Measurements from ENCODE around the gene PPP2R5C.

Gene PPP2R5C

DNA sequence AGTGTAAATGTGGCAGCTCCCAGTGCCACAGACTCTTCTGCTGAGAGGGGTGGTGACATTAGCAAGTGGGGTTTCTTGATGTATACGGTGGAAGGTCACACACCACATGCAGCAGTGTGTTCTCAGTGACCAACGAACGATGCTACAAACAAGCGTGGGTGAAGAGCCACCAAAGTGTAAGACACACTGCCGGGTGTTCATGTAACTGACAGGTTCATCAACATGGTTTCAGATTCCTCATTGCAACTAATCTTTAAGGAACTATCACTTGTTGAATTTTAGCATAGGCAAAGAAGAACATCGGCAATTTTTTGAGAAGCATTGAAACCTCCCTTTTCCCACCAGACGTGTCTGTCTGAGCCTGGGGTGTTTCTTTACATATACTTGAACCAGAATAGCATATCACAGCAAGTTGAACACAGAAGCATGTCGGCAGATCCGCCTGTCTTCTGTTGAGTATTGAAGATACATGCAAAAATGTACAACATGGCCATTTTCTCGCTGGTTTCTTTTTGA is 58.8 kb downstream of the PPP2R5C start:
- peak; percentile 40 for DNase-seq

DNA sequence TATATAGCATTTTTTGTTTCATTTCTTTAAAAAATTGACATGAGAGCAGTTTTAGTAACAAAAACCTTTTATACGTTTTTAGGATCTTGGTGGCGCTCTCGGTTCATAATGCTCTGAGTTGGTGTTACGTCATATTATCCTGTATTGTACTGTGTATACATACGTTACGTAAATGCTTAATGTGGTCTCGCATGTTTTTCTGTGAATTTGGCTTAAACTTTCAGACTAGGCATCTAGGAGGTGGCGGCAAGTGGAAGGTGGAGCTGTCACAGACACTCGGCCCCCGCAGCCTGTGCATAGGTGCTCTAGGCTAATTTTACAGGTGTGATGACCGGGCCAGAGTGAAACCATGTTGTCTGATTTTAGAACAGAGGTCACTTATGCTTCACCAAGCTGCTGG is 60.0 kb downstream of the PPP2R5C start:
- peak; percentile 53 for DNase-seq

DNA sequence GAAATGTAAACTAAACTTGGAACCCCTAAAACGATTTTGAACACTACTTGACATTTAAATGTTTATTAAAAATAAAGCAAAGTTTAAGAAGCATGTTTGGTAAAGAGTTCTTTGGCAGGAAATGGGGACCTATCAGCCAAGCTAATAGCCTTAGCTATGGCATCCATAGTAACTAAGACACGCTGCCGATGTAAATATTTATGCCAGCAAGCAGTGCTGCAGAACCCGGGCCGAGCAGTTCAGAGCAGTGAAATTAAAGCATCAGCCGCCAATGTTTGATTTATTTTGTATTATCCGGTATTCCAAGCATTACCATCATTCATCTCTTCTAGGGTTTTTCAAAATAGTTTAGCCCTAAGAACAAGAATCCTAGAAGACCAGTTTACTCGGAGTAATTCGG is 61.6 kb downstream of the PPP2R5C start:
- peak; percentile 18 for DNase-seq

DNA sequence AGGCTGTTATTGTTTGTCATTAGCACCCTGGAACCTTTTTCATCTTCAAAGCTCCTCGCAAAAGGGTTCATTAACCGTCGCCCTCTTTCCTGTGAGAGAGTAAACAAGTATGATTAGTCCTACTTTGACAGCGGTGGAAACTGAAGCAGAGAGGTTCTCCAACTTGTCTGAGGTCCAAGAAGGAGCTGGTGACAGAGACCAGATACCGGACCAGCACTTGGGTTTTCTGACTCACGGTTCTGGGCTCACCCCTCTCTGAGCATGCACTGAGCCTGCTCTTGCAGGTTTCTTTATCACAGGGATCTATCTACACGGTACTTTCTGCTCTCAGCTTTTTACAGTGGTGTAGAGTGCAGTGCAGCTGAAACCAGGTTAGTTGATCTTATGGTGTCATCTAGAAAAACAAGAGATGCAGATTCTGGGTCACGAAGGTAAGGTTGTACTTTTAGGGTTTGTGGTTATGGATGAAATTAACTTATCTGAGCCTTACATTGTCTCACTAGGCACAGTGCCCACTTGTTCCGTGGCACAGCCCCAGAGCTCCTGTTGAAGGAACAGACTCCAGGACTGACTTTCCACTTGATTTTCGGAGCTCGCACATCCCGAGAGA is 62.1 kb downstream of the PPP2R5C start:
- peak; percentile 85 for DNase-seq

DNA sequence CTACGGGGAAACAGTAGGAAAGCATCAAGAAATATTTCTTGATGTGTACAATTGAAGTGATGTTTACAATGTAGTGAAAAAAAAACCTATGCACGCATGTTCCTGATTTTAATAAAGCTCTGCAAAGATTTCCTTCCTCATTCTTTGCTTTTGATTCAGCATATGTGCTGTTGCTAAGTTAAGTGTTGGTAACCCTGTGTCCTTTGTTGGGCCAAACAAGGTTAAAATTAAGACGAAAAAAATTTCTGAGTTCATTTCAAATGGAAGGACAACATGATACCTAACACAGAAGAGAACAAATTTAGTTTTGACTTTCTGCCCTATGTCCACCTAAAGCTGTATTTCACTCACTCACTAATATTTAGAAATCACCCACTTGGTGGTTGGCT is 62.8 kb downstream of the PPP2R5C start:
- no peak for DNase-seq

DNA sequence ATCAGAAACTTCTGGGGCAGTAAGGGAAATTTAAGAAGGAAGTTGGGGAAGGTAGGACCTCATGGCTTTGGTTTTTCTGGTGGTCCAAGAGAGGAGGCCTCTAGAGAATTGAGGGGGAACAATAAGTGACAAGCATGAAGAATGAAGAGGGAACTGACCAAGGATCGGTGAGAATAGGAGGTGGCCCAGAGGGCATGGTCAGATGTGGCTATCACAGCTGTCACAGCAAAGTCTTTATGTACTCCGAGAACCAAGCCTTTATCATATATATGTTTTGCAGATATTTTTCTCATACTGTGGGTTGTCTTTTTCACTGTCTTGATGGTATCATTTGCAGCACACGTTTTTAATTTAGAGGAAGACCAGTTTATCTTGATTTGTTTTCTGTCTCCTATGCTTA is 64.3 kb downstream of the PPP2R5C start:
- DNase-seq, result no peak

DNA sequence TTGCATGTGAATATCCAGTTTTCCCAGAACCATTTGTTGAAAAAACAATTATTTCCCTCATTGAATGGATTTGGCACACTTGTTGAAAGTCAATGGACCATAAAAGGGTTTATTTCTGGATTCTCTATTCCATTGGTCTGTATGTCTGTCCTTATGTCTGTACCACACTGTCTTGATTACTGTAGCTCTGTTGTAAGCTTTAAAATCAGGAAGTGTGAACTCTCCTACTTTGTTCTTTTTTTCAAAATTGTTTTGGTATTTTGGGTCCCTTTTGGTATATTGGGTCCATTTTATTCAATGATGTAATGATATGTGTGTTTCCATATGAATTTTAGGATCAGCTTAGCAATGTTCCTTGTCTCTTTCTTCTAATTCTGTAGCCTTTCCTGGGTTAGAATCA is 64.8 kb downstream of the PPP2R5C start:
- DNase-seq, result no peak

DNA sequence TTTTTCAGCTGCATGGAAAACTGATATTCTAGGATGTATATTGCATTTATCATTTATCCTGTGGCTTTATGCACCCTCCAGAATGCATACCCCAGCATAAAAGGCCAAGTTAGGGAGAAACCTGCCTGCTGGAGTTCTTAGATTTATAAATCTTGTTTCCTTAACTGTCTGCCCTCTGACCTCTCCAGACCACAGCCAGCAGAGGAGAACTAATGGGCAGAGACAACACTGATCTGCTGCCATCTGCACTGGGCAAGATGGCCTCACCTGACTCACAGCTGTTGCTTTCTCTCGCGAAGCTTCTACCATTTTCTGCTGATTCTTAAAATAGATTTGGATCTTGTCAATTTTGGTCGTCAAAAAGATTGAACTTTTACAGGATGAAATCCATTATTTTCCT is 65.8 kb downstream of the PPP2R5C start:
- no peak for DNase-seq

DNA sequence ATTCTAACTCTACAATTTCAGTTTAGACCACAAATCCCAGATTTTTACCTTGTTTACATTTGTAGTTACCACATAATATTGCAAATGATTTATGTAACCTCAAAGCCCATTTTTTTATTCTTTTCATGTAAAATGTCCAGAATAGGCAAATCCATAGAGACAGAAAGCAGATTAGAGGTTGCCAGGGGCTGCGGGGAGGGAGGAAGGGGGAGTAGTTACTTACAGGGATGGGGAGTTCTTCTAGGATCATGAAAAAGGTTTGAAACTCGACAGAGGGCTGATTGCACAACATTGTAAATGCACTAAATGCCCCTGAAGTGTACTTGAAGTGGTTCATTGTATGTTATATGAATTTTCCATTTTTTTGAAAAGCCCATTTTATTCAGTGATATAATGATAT is 66.5 kb downstream of the PPP2R5C start:
- no peak for DNase-seq

DNA sequence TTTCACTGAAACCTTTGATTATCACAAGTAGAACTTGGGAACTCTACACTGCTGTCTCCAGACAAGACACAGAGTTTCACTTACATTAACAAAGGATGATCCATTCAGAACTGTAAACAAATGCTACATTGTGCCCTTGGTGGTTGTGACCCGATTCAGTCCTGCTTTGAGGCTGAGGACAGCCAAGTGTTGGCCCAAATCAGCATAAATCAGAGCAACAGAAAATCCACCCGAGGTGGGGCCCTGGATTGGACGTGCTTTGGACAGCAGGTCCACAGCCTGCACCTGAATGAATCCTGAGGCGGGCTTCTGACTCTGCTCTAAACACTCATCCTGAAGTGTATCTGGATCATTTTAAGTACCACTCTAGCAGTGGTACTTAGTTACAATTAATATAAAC is 68.8 kb downstream of the PPP2R5C start:
- no peak for DNase-seq

DNA sequence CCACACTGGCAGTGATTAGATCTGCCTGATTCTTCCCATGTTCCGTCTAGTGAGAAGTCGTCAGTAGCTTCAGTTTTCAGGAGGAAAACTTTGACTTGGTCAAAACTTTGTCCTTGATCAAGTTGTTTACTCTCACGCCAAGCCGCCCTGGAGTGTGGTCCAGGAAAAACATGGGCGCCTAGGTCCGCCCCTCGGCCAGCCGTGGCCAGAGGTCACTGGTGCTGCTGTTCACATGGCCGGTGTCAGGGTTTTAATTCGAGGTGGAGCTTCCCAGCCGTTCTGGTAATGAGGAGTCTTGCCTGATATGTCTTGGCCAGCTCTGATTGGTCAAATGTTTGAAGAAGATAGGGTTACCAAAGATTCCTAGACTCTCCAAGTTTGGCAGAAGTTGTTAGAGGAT is 71.5 kb downstream of the PPP2R5C start:
- DNase-seq, result no peak

DNA sequence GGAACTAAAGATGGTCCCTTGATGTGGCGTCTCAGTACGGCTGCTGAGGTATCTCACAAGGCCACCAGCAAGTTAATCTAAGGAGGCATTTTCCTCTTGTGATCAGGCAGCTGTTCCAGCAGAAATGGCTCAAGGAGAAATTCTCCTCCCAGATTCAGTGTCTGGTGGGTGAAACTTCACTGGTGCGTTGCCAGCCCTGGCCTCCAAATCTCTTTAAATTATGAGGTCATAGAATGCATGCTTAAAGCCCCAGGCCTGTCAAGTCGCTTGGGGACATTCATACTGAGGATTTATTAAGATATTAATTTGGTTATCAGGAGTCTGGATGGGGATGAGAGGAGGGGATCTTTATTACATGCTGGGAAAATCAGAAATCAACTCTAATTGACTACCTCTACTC is 72.9 kb downstream of the PPP2R5C start:
- DNase-seq, result no peak

DNA sequence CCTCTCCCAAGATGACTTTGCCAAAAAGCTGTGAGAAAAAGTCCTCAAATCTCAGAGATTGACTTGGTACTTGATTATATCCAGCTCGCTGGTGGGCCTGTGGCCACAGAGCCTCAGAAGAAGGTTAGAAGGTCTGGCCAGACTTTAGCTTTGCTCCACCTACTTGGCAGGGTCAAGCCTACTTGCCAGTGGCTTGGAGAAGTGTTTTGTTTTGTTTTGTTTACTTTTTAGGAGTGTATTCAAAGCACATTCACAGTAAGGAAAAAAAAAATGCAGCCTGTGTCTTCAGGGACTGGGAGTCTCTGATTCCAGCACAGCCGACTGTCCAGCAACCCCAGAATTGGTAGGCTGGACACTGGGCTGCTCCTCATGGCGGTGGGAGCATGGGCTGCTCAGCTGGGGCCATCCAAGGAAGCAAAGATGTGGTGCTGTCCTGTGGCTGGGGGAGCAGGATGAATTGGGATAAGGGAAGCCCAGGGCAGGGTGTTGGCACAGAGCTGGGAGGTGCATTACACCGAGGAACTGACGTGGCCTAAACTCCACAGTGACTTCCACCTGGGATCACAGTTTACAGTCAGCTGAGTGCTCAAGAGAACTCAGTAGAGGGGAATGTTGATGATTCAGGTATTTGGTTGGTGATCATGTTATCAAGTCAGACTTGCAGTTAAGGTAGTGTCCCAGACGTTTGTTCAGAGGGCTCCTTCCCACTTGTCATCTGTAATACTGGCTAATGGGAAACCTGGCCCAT is 73.5 kb downstream of the PPP2R5C start:
- no peak for DNase-seq

DNA sequence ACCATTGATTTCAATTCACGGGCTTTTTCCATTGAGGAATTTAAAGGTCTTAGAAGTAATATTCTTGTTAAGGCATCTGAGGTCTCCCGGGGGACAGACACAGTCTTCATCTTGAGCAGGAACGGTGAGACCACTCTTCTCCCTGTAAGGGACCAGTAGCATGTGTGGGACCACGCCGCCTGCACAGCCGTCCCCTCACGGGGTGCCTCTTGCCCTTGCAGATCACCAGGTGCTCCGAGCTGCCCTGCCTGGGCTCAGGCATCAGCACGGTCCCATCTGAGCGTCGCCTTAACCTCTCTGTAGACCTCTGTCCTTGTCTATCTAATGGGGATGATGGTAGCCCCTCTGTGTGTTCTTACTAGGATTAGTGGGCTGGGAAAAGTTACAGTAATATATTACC is 74.1 kb downstream of the PPP2R5C start:
- no peak for DNase-seq

DNA sequence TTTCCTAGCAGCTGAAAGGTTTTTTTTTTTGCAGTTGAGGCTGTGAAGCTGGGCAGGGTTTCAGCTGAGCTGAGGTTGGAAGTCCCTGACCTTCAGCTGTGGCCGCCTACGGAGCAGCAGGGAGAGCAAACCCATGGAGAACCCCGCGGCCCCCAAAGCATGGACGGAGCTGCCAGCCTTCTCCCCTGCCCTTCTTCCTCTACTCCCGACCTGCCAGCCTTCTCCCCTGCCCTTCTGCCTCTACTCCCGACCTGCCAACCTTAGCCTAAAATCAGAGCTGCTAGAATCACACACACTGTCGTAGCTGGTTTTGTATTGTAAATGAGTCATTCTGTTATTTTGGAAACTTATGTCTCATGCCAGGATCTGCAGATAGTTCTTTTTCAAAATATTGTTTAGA is 74.6 kb downstream of the PPP2R5C start:
- DNase-seq, result no peak

DNA sequence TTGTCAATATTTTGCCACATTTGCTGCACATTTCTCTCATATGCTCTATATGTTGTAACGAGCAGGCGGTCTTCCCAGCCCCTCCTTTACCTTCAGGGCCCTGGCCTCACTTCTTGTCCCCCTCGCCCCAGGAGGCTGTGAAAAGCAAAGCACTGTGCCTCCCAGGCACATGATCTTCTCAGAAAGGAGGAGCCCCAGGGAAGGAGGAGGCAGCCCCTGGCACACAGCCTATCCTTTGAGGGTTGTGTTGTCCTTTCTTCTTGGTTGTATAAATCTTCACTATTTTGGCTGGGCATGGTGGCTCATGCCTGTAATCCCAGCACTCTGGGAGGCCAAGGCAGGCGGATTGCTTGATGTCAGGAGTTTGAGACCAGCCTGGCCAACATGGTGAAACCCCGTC is 77.0 kb downstream of the PPP2R5C start:
- DNase-seq, result no peak

DNA sequence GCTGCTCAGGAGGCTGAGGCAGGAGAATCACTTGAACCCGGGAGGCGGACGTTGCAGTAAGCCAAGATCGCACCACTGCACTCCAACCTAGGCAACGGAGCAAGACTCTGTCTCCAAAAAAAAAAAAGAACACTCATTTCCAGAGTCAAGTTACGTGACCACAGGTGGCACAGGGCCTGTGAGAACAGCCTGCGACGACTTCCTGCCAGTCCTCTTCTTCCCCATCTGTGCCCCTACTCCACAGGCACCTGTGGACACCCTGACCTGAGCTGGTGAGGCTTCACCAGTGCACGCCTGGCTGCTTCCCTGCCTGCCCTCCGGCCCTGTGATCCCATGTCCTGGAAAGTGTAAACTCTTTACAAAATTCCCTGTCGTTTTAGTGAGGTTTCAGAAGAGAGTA is 77.7 kb downstream of the PPP2R5C start:
- peak; percentile 32 for DNase-seq

DNA sequence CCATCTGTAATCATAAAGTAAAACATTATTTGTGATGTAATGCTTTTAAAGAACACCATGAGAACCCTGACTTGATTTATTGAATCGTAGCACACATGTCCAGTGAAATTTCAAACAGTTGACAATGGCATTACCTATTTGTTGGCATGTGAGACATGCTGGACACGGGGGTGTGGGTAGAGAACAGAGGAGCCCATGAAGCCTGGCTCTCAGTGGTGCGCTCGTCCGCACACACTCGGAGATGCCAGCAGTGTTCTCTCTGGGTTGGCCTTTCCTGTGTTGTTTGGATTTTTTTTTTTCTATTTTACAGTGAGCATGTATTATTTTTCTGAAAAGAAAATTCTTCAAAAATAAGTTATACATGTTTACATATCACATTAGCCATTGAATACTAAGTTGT is 78.2 kb downstream of the PPP2R5C start:
- no peak for DNase-seq

DNA sequence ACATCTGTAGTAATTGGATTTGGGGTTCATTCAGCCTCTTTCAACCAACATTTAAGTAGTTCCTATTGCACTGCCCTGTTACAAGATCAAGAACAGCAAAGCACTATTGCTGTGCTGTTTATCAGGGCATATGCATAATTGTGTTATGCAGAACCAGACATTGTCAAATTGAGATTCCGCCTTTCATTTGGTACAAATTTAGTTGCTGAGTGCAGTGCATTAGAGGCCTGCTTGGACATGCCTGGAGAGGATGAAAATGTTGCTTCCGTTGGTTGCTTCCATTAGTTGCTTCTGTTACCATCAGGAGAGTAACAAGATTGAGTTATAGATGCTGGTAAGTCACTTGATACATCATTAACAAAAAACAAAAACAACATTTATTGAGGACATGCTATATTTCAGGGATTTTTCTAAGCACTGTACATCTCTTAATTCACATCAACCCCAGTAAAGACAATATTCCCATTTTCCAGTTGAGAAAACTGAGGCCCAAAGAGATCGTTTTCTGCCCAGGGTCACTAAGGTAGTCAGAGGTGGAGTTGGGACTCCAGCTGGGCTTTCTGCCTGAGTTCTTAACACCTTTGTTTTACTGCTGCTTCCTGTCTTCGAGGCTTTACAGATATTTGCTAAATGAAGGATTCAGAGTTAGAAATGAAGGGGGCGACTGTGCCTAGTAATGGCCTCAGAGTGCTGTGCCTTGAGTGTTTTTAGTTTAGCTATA is 79.3 kb downstream of the PPP2R5C start:
- no peak for DNase-seq

DNA sequence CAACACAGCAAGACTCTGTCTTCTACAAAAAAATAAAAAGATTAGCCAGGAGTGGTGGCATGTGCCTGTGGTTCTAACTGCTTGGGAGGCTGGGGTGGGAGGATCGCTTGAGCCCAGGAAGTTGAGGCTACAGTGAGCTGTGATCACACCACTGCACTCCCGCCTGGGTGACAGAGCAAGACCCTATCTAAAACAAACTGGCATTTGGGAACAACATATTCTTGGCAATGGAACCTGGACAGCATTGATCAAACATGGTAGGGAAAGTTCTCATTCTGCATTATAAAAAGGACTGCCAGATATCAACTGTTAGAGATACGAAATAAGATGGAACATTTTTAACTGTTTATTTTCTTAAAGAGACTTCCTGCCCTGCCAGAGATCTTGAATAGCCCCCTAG is 81.5 kb downstream of the PPP2R5C start:
- DNase-seq, result no peak

DNA sequence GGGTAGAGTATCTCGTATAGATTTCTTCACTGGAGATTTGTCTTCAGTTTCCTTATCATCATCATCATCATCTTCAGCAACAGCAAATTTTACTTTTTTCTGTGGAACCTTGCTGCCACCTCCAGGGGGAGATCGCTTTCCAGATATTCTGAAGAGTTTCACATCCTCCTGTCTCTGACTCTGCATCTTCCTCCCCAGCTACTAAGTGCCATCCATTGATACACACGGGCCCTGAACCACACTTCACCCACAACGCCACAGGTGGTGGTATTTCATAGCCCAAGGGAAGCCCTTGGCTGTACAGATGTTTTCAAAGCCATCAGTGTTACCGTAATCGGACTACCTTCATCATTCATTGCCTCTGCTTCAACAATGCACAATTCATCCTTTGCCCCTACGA is 82.2 kb downstream of the PPP2R5C start:
- peak; percentile 40 for DNase-seq

DNA sequence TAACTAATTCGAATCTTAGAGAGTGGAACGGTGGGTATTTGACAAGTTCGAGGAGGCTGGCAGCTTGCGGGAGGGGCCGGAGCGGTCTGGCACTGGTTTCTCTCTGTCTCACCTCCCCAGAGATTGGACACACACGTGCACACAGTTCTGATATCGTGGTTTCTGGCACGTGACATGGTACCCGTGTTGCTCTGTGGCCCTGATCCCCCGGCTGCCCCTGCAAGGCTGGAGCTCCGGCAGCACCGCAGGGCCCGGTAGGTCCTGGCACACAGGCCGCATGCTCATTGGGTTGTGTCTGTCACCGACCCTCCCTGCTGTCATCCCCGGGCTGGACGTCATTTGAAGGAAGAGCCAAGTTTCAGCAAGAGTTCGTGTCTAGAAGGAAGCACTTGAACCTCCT is 82.7 kb downstream of the PPP2R5C start:
- no peak for DNase-seq

DNA sequence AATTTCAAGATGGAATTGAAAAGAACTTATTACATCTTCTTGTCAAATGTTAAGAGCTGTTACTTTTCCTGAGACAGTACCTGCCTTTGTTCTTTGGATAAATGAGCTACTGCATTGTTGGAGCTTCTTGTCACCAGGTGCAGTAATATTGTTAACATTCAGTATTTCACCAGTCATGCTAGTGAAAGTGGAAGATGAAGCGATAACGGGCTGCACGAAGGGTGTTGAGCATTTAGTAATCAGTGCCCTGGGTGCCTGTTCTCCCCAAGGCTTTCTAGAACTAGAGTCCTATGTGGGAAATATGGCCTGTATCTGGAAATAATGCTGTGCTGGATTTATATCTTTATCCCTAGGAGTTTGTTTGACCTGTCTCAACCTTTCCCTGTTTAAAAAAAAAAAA is 83.2 kb downstream of the PPP2R5C start:
- DNase-seq, result no peak

DNA sequence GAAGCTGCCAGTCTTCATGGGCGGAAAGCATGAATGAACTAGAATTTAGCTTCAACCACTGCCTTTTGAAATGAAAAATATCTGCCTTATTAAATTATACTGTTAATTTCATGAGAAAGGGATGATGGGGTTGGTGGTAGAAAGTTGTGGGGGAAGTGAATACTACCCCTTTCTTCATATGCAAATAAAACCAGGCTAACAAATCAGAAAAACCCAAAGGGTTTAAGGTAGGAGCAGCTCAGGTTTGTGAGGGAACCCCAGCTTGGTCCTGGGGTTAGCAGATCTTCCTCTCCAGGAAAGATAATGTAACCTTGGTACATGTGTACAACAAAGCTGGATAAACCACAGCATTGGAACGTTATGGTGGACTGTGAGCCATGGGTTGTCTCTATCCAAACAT is 84.0 kb downstream of the PPP2R5C start:
- DNase-seq, result no peak
